K562 (cell line): ENCODE data around the gene PRRT2. TPM values are rescaled to one million over a fixed set of nuclear protein-coding genes. Genes with fewer than 3 reads are reported as not detected.

Experiments used
- ARID2 ChIP-seq: fragments of 450-650 bp; IDR thresholded peaks from 2 replicates; pipeline ENCODE4 v1.6.1; 2017; ENCODE audit warnings: antibody characterized with exemption, mild to moderate bottlenecking
- BRD4 ChIP-seq: fragments of 200-600 bp; sonication (generic); IDR thresholded peaks from 2 replicates; pipeline ENCODE4 v1.6.1; 2017; ENCODE audit warnings: inconsistent platforms
- CEBPB ChIP-seq: fragments of 450-650 bp; IDR thresholded peaks from 2 replicates; pipeline ENCODE4 v1.6.1; 2016; ENCODE audit warnings: missing genetic modification characterization, missing compliant biosample characterization
- DDX20 ChIP-seq: fragments of 450-650 bp; IDR thresholded peaks from 2 replicates; pipeline ENCODE4 v1.6.1; 2016; ENCODE audit warnings: missing genetic modification characterization, low read depth, mild to moderate bottlenecking, missing compliant biosample characterization, moderate library complexity
- GTF2F1 ChIP-seq: IDR thresholded peaks from 2 replicates; pipeline ENCODE4 v1.6.1; 2011; ENCODE audit warnings: low read depth, low read length, improper control_type of control experiment
- KDM2B ChIP-seq: fragments of 250-450 bp; sonication (Bioruptor Pico); IDR thresholded peaks from 2 replicates; pipeline ENCODE4 v1.8.0; 2021; ENCODE audit warnings: mild to moderate bottlenecking, moderate library complexity
- LEF1 ChIP-seq: fragments of 450-650 bp; IDR thresholded peaks from 2 replicates; pipeline ENCODE4 v1.6.1; 2016; ENCODE audit warnings: mild to moderate bottlenecking
- PCBP1 ChIP-seq: fragments of 200-400 bp; formaldehyde crosslinking; IDR thresholded peaks from 2 replicates; pipeline ENCODE4 v1.6.1; 2018; ENCODE audit warnings: mild to moderate bottlenecking, low read depth, low read length; ENCODE audit not compliant: poor library complexity, severe bottlenecking
- RBM15 ChIP-seq: fragments of 200-400 bp; formaldehyde crosslinking; IDR thresholded peaks from 2 replicates; pipeline ENCODE4 v1.6.1; 2018; ENCODE audit warnings: mild to moderate bottlenecking, low read length, moderate library complexity; ENCODE audit not compliant: insufficient read depth
- SIN3A ChIP-seq, 2 experiments: fragments of 150-350 bp in 1 of 2; IDR thresholded peaks; 2 replicates each; pipeline ENCODE4 v1.6.1; 2011 to 2016; ENCODE audit warnings: borderline replicate concordance in 2 of 2, low read depth in 2 of 2, low read length in 2 of 2, mild to moderate bottlenecking in 2 of 2, moderate library complexity in 2 of 2; ENCODE audit not compliant: control insufficient read depth in 1 of 2
- ZNF133 ChIP-seq: fragments of 250-450 bp; sonication (Bioruptor Pico); IDR thresholded peaks from 2 replicates; pipeline ENCODE4 v1.4.0; 2020; ENCODE audit warnings: mild to moderate bottlenecking
- ZNF175 ChIP-seq: fragments of 200-800 bp; sonication (Bioruptor generic); IDR thresholded peaks from 2 replicates; pipeline ENCODE4 v1.6.1; 2016; ENCODE audit warnings: low read depth, mild to moderate bottlenecking, missing genetic modification characterization, missing compliant biosample characterization
- ZNF232 ChIP-seq: sonication (generic); formaldehyde crosslinking; IDR thresholded peaks from 2 replicates; pipeline ENCODE4 v1.8.0; 2022; ENCODE audit warnings: mild to moderate bottlenecking, missing genetic modification reagents
- ZNF57 ChIP-seq: fragments of 450-650 bp; formaldehyde crosslinking; IDR thresholded peaks from 2 replicates; pipeline ENCODE4 v1.4.0; 2020; ENCODE audit warnings: mild to moderate bottlenecking, moderate library complexity
- polyA plus RNA-seq, 8 experiments: library from polyadenylated mRNA; depleted of rRNA in 4 of 8; stranded (reverse) in 5 of 8; unstranded in 3 of 8; fragments of >200 nt; fragmentation: Nextera tagmentation in 2 of 8; fragmentation: Illumina TruSeq in 1 of 8; extraction: Ambion mirVana in 2 of 8; extraction: Trizol in 1 of 8; gene quantifications; 2 replicates each; pipeline versions ENCODE4 v1.2.1 to v1.2.3, GENCODE V29; 2011 to 2014; ENCODE audit warnings: inconsistent platforms in 1 of 8, missing spikeins in 1 of 8
- total RNA-seq, 7 experiments: library from RNA; depleted of rRNA in 6 of 7; stranded (reverse); fragments of >200 nt in 6 of 7; fragmentation: Illumina TruSeq in 2 of 7; extraction: Trizol in 2 of 7; gene quantifications; 2 replicates each; pipeline versions ENCODE4 v1.2.1 to v1.2.3, GENCODE V29; 2011 to 2021; ENCODE audit warnings: low replicate concordance in 1 of 7
- TF ChIP-seq, protein P1 (sequence below), 2 experiments: fragments of 450-650 bp; formaldehyde crosslinking in 1 of 2; IDR thresholded peaks; 2 replicates each; pipeline versions ENCODE4 v1.4.0 to v1.6.1; 2014 to 2020; ENCODE audit warnings: mild to moderate bottlenecking in 2 of 2, borderline replicate concordance in 1 of 2, low read depth in 1 of 2
- TF ChIP-seq, protein P2 (sequence below): fragments of 450-650 bp; IDR thresholded peaks from 2 replicates; pipeline ENCODE4 v1.6.1; 2016; ENCODE audit warnings: borderline replicate concordance

PRRT2 gene
- total and polyA plus RNA-seq, 9 of the 15 experiments (the other 6 are each of a cell fraction or from before 2014, with no cell fraction given) = 0.11 to 1.0 (median 0.42) TPM; not detected in 2

DNA sequence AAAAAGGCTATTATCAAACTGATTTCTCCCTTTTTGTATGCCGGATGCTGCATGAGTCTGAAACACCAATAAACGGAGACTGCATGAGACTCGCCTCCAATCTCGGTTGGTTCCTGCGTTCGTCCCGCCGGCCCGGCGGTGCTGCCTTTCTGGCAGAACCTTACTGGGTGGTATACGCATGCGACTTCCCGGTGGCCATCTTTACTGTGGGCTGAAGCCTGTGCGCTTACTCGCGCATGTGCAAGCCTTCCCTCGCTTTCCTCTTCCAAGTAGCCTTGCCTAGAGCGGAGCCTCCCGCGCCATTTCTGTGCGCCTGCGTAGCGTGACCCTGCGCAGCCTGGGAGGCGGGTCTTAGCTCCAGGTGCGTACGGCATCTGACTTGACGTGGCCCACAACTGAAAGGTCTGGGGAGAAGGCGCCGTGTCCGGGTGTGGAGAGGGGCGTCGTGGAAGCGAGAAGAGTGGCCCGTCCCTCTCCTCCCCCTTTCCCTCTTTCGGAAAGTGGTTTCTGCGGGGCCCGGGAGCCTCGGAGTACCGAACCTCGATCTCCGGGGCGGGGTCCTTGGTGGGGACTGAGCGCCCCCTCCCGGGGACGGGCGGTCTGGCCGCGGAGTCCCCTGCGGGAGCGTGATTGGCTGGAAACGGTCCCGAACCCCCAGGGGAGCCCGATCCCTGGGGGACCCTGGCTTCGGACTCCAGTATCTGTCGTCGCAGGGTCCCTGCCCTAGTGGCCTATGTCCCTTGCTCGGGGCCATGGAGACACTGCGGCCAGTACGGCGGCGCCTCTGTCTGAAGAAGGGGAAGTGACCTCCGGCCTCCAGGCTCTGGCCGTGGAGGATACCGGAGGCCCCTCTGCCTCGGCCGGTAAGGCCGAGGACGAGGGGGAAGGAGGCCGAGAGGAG is 4.0 kb downstream of the PRRT2 start, which contains the start of gene PAGR1 (continued):
- TF ChIP-seq, protein P1, sequence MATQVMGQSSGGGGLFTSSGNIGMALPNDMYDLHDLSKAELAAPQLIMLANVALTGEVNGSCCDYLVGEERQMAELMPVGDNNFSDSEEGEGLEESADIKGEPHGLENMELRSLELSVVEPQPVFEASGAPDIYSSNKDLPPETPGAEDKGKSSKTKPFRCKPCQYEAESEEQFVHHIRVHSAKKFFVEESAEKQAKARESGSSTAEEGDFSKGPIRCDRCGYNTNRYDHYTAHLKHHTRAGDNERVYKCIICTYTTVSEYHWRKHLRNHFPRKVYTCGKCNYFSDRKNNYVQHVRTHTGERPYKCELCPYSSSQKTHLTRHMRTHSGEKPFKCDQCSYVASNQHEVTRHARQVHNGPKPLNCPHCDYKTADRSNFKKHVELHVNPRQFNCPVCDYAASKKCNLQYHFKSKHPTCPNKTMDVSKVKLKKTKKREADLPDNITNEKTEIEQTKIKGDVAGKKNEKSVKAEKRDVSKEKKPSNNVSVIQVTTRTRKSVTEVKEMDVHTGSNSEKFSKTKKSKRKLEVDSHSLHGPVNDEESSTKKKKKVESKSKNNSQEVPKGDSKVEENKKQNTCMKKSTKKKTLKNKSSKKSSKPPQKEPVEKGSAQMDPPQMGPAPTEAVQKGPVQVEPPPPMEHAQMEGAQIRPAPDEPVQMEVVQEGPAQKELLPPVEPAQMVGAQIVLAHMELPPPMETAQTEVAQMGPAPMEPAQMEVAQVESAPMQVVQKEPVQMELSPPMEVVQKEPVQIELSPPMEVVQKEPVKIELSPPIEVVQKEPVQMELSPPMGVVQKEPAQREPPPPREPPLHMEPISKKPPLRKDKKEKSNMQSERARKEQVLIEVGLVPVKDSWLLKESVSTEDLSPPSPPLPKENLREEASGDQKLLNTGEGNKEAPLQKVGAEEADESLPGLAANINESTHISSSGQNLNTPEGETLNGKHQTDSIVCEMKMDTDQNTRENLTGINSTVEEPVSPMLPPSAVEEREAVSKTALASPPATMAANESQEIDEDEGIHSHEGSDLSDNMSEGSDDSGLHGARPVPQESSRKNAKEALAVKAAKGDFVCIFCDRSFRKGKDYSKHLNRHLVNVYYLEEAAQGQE (IDR thresholded peaks at IDR 0.05; ENCODE audit: borderline replicate concordance) = peak; percentile 77
- TF ChIP-seq, protein P1 (CRISPR knock-in tag; IDR thresholded peaks at IDR 0.05; ENCODE audit: low read depth) = peak; percentile 48; the same call in 1 of the 2 replicates
- TF ChIP-seq PCBP1 (peak; percentile 61), ZNF133 (CRISPR knock-in tag) (peak; percentile 70; the same call in 1 of the 2 replicates), CEBPB (tag) (no peak), ZNF232 (no peak), GTF2F1 (no peak), KDM2B (CRISPR knock-in tag) (no peak), DDX20 (tag) (no peak), ZNF57 (CRISPR knock-in tag) (peak; percentile 78; the same call in 1 of the 2 replicates), LEF1 (peak; percentile 37; the same call in 1 of the 2 replicates), SIN3A (IDR thresholded peaks at IDR 0.05; ENCODE audit: borderline replicate concordance in 2 of 2, control insufficient read depth in 1 of 2, low read depth in 2 of 2, low read length in 2 of 2) (peak; percentile 49 to 81; a peak in 2 of 4 replicates), RBM15 (no peak), ZNF175 (CRISPR knock-in tag) (no peak), ARID2 (peak; percentile 76; the same call in 1 of the 2 replicates), BRD4 (no peak)
- TF ChIP-seq, protein P2, sequence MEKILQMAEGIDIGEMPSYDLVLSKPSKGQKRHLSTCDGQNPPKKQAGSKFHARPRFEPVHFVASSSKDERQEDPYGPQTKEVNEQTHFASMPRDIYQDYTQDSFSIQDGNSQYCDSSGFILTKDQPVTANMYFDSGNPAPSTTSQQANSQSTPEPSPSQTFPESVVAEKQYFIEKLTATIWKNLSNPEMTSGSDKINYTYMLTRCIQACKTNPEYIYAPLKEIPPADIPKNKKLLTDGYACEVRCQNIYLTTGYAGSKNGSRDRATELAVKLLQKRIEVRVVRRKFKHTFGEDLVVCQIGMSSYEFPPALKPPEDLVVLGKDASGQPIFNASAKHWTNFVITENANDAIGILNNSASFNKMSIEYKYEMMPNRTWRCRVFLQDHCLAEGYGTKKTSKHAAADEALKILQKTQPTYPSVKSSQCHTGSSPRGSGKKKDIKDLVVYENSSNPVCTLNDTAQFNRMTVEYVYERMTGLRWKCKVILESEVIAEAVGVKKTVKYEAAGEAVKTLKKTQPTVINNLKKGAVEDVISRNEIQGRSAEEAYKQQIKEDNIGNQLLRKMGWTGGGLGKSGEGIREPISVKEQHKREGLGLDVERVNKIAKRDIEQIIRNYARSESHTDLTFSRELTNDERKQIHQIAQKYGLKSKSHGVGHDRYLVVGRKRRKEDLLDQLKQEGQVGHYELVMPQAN = peak; percentile 61; the same call in 1 of the 2 replicates
